Renal cortex interstitium (tissue), 11 donors: Measurements from ENCODE around the gene SPATA45. TPM values are rescaled to one million over a fixed set of nuclear protein-coding genes. Genes with fewer than 3 reads are reported as not detected.

ENCODE experiments used
- DNase-seq, 11 donors: peaks; one replicate each; pipeline ENCODE4 v3.0.0-alpha.2; 2013; ENCODE audit warnings: low read depth in 9 of 11, low spot score in 4 of 11; ENCODE audit errors: extremely low read depth in 1 of 11
- polyA plus RNA-seq, 3 donors: library from polyadenylated mRNA; unstranded; fragments of 120-200 nt; gene quantifications; one replicate each; pipeline ENCODE4 v1.2.1, GENCODE V29; 2013; ENCODE audit not compliant: insufficient read length in 3 of 3

Gene SPATA45
- polyA plus RNA-seq, 3 donors: 0.20 to 0.41 TPM; not detected in 1

DNA sequence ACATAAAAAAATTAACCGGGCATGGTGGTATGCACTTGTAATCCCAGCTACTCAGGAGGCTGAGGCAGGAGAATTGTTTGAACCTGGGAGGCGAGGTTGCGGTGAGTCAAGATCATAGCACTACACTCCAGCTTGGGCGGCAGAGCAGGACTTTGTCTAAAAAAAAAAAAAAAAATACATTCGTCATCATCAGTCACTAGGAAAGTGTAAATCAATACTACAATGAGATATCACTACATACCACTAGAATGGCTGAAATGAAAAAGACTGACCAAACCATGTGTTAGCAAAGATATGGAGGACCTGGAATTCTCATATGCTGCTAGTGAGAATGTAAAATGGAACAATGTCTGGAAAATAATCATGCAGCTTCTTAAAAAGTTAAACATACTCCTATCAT lies 9.3 kb downstream of the SPATA45 start:
- DNase-seq: no peak

- peak in 1 of 11 donors; percentile 11 for DNase-seq
These were observed 13.9 kb downstream of the SPATA45 start for GRCh38 chr1:212833211-212834207.

GRCh38 chr1:212828395-212828794 lies 19.1 kb downstream of the SPATA45 start:
- DNase-seq: no peak

GRCh38 chr1:212827831-212828278 lies 19.6 kb downstream of the SPATA45 start:
- no peak for DNase-seq

DNA sequence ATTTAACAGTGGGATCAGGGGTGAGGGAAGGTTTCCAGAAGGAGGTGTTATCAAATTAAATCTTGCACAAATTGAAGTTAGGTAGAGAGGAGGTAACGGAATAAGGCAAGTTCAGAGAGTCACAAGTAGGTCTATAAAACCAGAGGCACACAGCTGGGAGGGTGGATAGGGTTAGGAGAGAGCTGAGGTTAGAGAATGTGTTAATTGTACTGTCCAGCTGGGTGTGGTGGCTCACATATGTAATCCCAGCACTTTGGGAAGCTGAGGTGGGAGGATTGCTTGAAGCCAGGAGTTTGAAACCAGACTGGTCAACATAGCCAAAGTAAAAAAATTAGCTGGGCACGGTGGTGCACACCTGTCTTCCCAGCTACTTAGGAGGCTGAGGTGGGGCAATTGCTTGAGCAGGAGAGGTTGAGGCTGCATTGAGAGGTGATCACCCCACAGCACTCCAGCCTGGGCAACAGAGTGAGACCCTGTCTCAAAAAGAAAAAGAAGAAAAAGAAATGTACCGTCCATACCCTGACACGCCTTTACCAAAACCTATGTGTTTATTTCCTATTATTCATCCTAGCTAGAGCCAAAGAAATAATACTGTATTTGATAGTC lies 20.2 kb downstream of the SPATA45 start:
- no peak for DNase-seq

- DNase-seq: no peak
These were observed 21.5 kb downstream of the SPATA45 start for GRCh38 chr1:212825798-212826452.

GRCh38 chr1:212824201-212824600 lies 23.2 kb downstream of the SPATA45 start:
- DNase-seq: no peak

DNA sequence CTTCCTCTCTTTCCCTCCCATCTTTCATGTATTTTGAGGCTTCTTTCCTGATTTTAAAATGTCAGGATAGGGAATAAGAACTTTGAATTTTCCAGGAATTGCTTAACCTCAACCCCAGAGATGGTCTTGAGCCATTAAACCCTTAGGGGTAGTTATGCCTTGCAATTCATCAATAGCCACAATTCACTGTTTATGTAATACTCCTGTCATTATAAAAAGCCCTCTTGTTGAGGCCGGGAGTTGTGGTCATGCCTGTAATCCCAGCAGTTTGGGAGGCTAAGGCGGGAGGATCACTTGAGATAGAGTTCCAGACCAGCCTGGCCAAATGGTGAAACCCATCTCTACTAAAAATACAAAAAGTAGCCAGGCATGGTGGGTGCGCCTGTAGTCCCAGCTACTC lies 24.5 kb downstream of the SPATA45 start:
- no peak for DNase-seq

DNA sequence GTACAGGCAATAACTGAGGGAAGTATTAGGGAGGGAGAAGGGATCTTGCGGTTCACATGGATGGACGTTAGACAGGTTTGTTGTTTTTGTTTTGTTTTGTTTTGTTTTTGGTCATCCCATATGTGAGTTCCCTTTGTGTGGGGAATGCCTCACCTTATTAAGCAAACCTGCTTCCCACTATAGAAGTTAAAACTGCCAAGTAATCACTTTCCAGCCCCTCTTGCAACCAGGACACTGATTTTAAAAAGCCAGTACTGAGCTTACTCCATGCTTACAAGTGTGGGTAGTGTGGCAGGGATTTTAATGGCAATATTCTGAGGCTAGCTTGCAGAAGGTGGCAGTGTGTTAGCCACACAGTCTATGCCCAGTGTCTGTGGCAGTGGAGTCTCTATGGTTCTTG lies 26.5 kb downstream of the SPATA45 start:
- no peak for DNase-seq

GRCh38 chr1:212819726-212820125 lies 27.7 kb downstream of the SPATA45 start:
- DNase-seq: no peak

- DNase-seq: no peak
These were observed 30.7 kb downstream of the SPATA45 start for GRCh38 chr1:212816567-212817278.

DNA sequence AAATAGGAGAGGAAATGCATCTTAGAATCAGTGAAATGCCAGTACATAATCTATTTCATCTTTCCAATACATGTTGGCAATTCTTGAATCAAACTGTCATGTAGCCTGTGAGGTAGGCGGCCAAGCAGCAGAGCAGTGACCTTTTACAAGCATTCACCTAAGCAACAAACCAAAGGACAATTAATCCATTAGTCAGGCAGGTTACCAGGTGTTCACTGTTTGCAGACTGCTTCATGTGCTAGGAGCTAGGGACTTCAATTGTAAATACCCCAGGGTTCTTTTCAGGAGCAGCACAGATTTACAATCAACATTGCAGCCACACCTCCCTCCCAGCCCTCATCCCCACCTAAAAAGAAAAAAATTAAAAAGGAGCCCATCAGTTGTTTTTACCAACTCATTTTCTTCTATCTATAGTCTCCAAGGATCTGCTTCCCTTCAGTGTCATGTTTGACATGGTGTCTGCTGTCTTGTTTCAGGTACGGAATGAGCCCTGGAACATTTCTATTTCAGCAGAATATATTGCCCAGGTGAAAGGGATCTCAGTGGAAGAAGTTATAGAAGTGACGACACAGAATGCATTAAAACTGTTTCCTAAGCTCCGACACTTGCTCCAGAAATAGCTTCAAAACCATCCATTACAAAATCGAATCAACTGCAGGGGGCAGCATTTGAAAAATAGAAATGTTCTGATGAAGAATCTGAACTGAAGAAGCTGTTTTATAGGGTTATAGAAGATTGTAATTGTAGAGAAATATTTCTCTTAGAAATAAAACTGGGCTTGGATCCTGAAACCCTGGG lies 32.7 kb downstream of the SPATA45 start:
- no peak for DNase-seq

DNA sequence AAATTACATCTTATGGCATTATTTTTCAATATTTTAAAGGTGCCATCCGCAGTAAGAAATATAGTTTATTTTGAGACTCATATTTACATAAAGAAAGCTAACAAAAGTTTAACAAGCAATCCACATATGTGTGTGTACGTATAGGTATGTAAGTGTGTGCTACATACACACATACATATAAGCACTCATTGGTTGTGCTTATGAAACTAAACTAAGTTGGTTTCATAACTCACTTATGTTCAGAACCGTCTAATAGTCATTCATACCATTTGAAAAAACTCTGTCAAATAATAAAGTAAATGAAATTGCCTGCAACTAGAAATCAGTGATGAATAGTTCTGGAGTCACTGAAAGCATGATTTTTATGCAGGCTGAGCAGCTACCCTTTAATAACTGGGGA lies 41.7 kb downstream of the SPATA45 start:
- DNase-seq: no peak

GRCh38 chr1:212797681-212798080 lies 49.8 kb downstream of the SPATA45 start:
- no peak for DNase-seq

- no peak for DNase-seq
These were observed 52.9 kb downstream of the SPATA45 start for GRCh38 chr1:212794561-212795014.

GRCh38 chr1:212792396-212792908 lies 55.0 kb downstream of the SPATA45 start:
- no peak for DNase-seq

DNA sequence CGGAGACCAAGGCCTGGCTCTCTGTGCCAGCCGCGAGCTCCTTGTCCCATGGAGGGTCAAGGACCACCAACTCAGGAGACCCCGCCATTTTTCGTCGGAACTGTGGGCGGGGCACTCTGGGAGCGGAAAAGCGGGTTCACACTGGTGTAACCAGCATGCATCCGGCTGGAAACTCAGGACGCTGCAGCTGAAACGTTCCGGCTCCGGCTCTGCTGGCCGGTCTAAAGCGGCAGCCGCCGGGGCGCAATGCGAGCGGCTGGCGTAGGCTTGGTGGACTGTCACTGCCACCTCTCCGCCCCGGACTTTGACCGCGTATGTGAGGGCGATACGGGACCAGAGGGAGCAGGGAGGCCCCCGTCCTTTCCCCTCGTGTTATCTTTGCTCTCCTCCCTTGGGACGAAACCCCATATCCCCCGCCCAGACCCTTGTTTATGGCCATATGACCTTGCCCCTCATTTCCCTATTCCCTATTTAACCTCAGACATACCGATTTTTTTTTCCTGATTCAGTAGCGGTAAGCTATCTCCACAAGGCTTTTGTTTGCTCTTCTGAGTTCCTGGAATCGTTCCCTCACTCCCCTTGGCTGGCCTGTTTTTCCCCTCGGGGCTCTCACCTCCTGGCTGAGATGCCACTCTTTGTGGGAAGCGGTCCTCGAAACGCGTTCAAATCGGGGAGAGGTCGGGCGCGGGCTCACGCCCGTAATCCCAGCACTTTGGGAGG lies 55.6 kb downstream of the SPATA45 start, which contains the start of the genes NSL1 and TATDN3:
NSL1 (minus strand) TSS at position 102 of the 720 bp plus-strand sequence; CDS start at position 88, 14 bp downstream.
TATDN3 (plus strand) TSS at position 219 of the 720 bp plus-strand sequence; CDS start at position 247, 28 bp downstream.
- peak; percentile 87 to 98 (median 95) for DNase-seq
